ENCODE results near the gene ZGLP1. TPM values are rescaled to one million over a fixed set of nuclear protein-coding genes. Genes with fewer than 3 reads are reported as not detected.

ZGLP1 gene
- total RNA-seq, 1 experiment from 2014 or later, result 5.0 TPM

Other genes with a start within 250 kb of the ZGLP1 start
- gene SHFL, start 223.5 kb downstream of the ZGLP1 start, total RNA-seq (2021; ENCODE audit: unreplicated experiment), result 18.5 TPM
- gene ANGPTL6, start 207.1 kb downstream of the ZGLP1 start, total RNA-seq (2021; ENCODE audit: unreplicated experiment), result not detected
- 101 TPM for gene PPAN, start 203.5 kb downstream of the ZGLP1 start, total RNA-seq (2021; ENCODE audit: unreplicated experiment)
- 43.8 TPM for gene P2RY11, start 198.1 kb downstream of the ZGLP1 start, total RNA-seq (2021; ENCODE audit: unreplicated experiment)
- 254 TPM for gene EIF3G, start 189.9 kb downstream of the ZGLP1 start, total RNA-seq (2021; ENCODE audit: unreplicated experiment)
- 235 TPM for gene DNMT1, start 114.9 kb downstream of the ZGLP1 start, total RNA-seq (2021; ENCODE audit: unreplicated experiment)
- 6.1 TPM for gene S1PR2, start 78.5 kb downstream of the ZGLP1 start, total RNA-seq (2021; ENCODE audit: unreplicated experiment)
- gene MRPL4, start 57.6 kb downstream of the ZGLP1 start, total RNA-seq (2021; ENCODE audit: unreplicated experiment), result 146 TPM
- gene ICAM1, start 38.7 kb downstream of the ZGLP1 start, total RNA-seq (2021; ENCODE audit: unreplicated experiment), result 5.0 TPM
- gene ICAM4, start 22.9 kb downstream of the ZGLP1 start, total RNA-seq (2021; ENCODE audit: unreplicated experiment), result not detected
- 53.9 TPM for gene ICAM5, start 19.9 kb downstream of the ZGLP1 start, total RNA-seq (2021; ENCODE audit: unreplicated experiment)
- gene FDX2, start 6.2 kb upstream of the ZGLP1 start, total RNA-seq (2021; ENCODE audit: unreplicated experiment), result 21.0 TPM
- gene RAVER1, start 23.7 kb upstream of the ZGLP1 start, total RNA-seq (2021; ENCODE audit: unreplicated experiment), result 71.0 TPM
- 8.3 TPM for gene ICAM3, start 29.8 kb upstream of the ZGLP1 start, total RNA-seq (2021; ENCODE audit: unreplicated experiment)
- gene TYK2, start 70.8 kb upstream of the ZGLP1 start, total RNA-seq (2021; ENCODE audit: unreplicated experiment), result 110 TPM
- 260 TPM for gene CDC37, start 93.7 kb upstream of the ZGLP1 start, total RNA-seq (2021; ENCODE audit: unreplicated experiment)
- 33.7 TPM for gene PDE4A, start 110.7 kb upstream of the ZGLP1 start, total RNA-seq (2021; ENCODE audit: unreplicated experiment)
- 75.2 TPM for gene KEAP1, start 193.5 kb upstream of the ZGLP1 start, total RNA-seq (2021; ENCODE audit: unreplicated experiment)
- 4.4 TPM for gene S1PR5, start 207.6 kb upstream of the ZGLP1 start, total RNA-seq (2021; ENCODE audit: unreplicated experiment)
- 45.4 TPM for gene ATG4D, start 234.1 kb upstream of the ZGLP1 start, total RNA-seq (2021; ENCODE audit: unreplicated experiment)

Data from HCT116 (cell line).